ENCODE data around the gene CNOT3.
A peak's percentile ranks its signal among the peaks of the same experiment; 100 is the strongest.

CNOT3 gene

DNA sequence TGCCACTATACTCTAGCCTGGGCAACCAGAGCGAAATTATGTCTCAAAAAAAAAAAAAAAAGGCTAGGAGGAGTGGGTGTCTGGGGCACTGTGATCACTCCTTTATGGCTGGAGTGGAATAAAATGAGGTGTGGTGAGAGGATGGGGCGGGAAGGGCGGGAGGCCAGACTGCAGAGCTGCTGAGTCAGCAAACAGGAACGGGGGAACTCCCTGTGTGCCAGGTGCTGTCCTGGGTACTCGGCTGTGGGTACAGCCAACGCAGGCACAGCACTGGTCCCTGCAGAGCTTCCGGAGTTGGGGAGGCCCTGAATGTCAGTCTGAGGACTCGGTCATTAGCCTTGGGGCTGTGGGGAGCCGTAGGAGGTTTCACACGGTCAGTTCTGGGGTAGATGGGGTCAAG, 16.3 kb upstream of the CNOT3 start:
- no peak for DNase-seq (ENCODE audit: low spot score)

DNA sequence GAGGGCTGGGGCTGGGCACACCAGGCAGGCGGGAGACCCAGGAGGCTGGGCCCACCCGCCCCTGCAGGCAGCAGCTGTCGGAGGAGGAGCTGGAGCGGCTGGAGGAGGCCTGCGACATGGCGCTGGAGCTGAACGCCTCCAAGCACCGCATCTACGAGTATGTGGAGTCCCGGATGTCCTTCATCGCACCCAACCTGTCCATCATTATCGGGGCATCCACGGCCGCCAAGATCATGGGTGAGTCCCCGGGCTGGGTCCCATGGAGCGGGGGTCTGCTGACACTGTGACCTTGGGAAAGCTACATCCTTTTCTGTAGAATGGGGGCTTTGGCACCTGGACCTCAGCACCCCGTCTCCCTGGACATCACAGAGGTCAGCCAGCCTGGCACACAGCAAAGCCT, 13.9 kb upstream of the CNOT3 start:
- no peak for DNase-seq (ENCODE audit: low spot score)

DNA sequence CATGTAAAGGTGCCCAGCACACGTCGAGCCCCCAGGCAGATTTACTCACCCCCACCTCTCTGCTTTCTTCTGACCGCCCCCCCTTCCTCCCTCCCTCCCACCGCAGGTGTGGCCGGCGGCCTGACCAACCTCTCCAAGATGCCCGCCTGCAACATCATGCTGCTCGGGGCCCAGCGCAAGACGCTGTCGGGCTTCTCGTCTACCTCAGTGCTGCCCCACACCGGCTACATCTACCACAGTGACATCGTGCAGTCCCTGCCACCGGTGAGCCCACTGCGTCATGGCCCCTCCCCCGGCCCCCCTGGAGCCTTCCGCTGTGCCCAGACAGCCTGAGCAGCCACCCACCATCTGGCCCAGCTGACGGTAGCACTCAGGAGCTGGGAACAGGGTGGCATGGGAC, 13.2 kb upstream of the CNOT3 start:
- DNase-seq (ENCODE audit: low spot score), result no peak

DNA sequence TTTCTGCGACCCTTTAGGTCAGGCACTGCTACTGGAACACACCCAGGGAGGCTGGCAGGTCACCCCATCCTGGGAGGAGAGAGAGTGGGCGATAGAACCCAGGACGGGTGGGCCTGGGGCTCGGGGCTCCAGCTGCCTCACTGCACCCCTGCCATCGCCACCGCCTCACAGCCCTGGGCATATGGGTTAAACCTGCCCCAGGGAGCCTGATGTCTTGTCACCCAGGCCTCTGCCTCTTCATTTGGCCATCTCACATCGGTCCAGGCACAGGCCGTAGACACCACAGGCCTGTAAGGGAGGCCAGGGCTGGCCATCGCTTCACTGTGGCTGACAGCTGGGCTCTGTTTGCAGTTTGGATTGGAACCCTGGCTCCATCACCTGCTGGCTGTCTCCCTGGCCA, 11.8 kb upstream of the CNOT3 start:
- no peak for DNase-seq (ENCODE audit: low spot score)

DNA sequence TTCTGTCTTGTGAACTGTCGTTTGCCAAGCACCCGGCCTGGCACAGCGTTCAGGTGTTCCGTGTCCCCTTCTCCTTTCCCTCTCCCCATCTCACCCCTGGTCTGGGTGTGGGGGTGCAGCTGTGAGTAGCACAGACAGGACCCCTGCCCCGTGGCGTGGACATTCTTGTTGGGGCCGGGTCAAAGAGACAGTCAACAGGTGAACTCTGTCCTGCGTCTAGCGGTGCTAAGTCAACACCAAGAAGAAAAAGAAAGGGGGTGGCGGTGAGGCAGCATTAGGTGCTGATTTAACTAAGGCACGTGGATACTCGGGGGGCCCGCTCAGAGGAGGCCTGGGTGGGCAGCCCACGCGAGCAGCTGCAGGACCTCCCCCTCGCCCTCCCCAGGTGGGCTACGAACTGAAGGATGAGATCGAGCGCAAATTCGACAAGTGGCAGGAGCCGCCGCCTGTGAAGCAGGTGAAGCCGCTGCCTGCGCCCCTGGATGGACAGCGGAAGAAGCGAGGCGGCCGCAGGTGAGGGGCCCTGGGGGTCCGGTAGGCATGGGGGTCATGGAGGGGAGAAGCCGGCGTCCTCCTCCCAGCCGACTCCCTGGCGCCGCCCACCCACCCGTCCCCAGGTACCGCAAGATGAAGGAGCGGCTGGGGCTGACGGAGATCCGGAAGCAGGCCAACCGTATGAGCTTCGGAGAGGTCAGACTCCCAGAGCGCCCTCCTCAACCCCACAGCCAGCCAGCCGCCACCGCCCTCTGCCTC, 9.7 kb upstream of the CNOT3 start:
- DNase-seq (ENCODE audit: low spot score), result no peak

DNA sequence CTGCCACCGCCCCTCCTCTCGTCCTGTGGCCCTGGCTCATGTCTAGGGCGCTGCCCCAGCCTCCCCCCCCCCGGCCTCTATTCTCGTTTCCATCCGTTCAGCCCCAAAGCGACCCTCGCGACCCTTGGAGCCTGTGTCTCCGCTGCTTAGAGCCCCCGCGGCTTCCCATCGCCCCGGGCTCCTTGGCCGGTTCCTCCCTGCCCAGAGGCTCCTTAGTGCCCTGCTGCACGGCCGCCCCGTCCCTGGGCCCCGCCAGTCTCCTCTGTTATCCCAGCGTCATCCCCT, 9.2 kb upstream of the CNOT3 start:
- DNase-seq (ENCODE audit: low spot score), result no peak

DNA sequence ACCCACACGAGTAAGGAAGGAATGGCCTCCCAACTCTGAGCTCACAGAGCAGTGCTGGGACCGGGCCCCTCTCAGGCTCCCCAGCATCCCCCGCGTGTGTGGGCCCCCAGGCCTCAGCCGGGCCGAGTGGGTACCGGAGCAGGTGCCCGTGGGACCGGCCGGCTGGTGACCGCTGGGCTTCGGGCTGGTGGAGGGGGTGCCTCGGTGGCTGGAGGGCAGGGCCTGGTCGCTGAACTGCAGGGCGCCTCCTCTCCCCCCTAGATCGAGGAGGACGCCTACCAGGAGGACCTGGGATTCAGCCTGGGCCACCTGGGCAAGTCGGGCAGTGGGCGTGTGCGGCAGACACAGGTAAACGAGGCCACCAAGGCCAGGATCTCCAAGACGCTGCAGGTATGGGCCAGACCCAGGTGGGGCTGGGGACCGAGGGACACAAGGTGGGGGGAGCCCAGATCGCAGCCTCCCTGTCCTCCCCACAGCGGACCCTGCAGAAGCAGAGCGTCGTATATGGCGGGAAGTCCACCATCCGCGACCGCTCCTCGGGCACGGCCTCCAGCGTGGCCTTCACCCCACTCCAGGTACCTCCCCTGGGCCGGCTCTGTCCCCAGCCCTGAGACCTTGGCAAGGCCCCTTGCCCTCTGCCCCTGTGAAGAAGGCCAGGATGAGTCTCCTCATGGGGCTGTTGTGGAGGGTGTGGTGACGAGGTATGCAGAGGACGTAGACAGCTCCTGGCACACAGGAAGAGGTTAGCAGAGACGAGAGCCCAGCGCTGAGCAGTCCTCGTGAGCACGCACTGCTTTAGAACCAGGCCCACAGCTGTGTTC, 8.6 kb upstream of the CNOT3 start:
- DNase-seq (ENCODE audit: low spot score), result no peak

DNA sequence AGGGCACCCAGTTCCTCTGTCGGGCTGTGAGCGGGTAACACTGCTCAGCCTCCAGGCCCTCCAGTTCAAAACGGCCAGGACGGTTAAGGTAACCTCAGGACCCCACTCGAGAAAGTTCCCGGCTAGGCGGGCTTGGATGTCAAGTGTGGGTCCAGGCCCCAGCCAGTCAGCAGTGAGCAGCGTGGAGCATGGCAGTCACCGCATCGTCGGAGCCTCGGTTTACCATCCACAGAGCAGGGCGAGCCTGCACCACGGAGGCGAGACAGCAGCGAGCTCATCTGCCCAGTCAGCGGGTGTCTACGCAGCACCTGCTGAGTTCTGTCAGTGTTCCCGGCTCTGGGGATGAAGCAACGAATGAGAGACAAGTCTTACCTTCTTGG, 8.0 kb upstream of the CNOT3 start:
- DNase-seq (ENCODE audit: low spot score), result no peak

DNA sequence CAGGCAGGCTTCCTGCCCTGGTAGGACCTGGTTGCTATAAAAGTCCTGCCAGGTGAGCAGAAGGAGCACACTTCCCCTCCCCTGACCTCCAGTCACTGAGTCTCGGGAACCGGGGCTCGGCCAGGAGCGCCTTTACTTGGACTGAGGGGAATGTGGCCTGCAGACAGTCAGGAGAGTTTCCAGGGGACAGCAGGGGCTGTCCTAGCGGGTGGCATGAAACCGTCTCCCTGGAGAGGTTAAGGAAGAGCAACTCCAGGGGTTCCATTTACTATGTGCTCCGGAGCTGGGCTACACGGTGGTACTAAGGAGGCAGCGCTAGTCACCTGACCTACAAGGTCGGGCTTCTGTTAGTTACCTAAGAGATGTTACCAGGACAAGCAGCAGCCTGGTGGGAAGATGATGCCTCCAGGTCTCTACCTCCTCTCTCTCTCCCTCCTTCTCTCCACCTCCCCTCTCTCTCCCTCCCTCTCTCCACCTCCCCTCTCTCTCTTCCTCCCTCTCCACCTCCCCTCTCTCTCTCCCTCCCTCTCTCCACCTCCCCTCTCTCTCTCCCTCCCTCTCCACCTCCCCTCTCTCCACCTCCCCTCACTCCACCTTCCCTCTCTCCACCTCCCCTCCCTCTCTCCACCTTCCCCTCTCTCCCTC, 4.1 kb upstream of the CNOT3 start:
- DNase-seq (ENCODE audit: low spot score), result no peak

DNA sequence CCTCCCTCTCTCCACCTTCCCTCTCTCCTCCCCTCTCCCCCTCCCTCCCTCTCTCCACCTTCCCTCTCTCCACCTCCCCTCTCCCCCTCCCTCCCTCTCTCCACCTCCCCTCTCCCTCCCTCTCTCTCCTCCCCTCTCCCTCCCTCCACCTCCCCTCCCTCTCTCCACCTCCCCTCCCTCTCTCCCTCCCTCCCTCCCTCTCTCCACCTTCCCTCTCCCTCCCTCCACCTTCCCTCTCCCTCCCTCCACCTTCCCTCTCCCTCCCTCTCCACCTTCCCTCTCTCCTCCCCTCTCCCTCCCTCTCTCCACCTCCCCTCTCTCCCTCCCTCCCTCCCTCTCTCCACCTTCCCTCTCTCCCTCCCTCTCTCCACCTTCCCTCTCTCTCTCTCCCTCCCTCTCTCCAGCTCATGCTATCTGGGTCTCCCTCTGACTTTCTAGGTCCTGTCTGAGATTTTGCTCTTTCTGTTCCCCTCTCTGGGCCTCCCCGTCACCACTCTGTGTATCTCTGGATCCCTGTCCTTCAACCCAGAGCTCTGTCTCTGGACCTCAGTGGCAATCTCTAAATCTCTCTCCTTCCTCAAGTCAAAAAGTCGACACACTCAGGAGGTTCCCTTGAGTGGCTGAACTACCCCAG, 3.5 kb upstream of the CNOT3 start:
- no peak for DNase-seq (ENCODE audit: low spot score)

DNA sequence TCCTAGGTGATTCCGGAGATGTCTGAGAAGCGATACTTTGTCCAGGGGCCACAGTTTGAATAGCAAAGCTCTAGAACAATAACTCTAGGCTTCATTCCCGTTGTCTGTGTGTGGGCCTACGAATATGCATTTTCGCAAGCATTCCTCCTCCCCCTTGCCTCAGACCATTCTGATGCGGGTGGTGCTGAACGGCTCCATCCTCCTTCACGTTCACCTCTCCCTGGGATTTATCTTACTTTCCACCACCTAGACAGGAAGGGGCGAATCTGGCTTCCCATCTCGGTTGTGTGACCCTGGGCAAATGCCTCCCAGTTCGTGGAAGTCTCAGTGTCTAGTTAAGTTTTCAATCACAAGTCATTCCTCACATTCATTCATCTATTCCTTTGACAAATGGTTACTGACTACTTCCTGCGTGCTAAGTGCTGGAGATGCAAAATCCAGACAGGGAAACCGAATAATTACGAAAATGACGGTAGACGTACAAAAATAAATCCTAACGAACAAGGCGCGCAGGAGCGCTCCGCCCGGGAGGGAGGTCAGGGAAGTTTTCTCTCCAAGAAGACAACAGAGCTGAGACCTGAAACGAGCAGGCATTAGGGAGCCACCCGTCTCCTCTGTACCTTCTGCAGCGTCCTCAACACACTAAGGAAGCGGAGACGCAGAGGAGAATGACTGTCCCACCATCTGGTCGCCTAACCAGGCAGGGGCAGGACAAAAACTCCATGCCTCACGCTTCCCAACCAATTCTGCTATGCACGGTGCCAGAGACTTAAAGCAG, 1.3 kb upstream of the CNOT3 start:
- DNase-seq (ENCODE audit: low spot score), result peak; percentile 50

DNA sequence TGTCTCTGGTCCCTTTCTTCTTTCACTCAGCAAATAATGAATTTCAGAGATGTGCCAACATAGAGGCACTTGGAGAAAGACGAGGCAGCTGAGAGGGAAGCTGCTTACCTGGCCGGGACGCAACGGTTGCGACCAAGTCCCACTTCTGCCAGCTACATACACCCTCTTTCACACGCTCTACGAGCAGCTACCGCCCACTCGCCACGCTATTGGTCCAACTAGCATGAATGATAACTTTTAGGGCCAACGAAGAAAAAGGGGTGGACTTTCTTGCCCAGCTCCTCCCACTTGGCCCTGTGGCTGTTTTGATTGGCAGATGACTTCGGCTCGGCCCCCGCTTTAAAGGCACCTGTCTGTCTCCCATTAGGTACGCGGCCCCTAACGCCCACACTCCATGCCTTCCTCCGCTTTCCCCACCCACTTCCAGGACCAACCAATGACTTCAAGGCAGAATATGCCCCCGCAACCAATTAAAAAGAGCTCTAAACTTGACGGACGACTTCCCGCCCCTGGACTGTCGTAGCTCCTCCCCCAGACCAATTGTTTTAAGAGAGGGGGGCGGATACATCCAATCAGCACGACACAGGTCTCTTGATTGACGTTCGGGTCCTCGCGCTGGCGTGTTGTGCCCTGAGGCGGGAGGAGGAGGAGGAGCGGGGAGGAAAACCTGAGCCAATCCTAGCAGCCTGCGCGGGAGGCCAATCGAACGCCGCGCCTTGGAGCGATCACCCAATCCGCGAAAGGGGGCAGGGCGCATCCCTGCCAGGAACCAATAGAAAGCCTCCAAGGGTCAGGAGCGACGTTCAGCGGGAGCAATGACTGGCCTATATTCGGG, 481 bp upstream of the CNOT3 start:
- peak; percentile 100 for DNase-seq (ENCODE audit: low spot score)

DNA sequence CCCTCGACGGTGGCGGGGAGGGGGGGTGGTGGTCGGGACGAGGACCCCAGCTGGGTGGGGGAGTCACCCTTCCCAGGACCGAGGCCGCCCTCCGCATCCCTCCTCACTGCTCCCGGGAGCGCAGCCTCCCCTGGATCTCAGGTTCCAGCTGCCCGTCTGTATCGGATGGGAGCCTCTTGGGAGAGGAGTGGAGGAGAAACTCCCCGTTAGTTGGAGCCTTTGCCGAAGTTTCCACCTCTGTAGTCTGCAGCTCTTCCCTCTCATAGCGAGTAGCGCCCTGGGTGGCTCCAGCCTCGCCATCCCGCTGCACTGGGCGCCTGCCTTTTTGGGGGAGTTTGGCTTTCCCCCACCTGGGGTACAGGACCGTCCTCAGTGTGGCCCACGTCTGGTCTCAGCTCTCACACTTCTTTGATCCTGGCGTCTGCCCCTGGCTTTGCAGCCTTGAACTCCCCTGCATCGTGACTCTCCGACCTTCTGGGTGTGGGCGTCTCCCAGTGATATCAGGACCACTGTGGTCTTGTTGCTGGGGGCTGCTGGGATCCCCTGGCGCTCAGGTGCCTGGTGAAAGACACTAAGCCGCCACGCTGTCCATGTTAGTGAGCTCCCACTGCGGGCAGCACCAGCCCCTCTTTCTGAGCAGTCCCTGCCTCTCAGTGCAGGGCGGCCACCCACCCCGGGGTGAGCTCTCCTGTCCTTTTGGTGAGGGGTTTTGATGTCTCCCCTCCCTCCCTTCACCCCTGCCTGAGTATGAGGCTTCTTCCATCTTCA, 1.1 kb downstream of the CNOT3 start:
- no peak for DNase-seq (ENCODE audit: low spot score)

DNA sequence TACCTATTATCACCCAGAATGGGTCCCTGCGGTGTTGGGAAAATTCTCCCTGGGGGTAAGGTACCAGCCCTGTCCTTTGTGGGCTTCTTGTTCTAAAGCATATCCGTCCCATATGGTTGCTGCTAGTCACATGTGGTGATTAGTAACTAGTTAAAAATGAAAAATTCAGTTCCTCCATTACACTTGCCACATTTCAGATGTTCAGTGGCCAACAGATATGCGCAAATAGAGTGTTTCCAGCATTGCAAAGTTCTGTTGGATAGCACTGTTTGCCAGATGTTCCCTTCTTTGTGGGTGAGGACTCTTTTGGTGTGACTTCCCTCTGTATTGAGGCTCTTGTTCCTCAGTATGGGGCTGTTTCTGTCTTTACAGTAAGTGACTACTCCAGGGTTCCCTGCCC, 3.8 kb downstream of the CNOT3 start:
- DNase-seq (ENCODE audit: low spot score), result no peak

DNA sequence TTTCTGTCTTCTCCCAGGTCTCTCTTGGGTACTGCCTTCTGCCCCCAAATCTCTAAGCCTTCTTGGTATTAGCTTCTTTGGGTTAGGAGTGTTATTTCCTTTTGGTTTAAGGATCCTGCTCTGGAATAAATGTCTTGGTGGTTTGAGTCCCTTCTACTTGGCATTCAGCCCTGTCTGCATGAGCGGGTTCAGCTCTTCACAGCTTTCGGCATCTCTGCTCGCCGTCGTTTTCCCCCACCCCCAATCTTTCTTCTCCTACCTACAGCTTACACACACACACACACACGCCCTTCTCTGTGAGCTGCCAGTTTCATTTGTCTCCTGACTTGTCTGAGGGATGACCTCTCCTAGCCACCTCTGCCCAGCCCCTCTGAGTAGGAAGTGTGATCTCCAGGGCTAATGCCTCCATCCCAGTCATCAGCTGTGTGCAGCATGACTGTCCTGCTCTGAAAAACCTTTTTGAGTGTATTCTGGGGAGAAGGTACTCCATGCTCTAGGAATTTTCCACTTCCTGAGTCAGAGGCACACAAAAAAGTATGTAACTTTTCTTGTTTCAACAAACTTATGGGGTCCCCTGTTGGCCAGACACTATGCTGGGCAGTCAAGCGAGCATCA, 4.7 kb downstream of the CNOT3 start:
- DNase-seq (ENCODE audit: low spot score), result no peak

DNA sequence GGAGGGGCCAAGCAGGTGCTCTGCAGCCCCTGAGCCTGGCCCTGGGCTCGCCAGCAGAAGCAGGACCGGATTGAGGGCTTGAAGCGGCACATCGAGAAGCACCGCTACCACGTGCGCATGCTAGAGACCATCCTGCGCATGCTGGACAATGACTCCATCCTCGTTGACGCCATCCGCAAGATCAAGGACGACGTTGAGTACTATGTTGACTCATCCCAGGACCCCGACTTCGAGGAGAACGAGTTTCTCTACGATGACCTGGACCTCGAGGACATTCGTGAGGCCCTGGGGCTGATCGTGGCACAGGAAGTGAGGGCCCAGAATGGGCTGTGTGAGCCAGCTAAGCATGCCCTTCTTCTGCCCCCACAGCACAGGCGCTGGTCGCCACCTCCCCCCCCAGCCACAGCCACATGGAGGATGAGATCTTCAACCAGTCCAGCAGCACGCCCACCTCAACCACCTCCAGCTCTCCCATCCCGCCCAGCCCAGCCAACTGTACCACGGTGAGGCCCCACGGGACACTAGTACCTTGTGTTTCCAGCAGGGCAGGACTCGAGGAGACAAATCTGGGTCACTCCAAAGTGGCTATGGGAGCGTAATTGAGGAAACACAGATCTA, 8.1 kb downstream of the CNOT3 start:
- no peak for DNase-seq (ENCODE audit: low spot score)

DNA sequence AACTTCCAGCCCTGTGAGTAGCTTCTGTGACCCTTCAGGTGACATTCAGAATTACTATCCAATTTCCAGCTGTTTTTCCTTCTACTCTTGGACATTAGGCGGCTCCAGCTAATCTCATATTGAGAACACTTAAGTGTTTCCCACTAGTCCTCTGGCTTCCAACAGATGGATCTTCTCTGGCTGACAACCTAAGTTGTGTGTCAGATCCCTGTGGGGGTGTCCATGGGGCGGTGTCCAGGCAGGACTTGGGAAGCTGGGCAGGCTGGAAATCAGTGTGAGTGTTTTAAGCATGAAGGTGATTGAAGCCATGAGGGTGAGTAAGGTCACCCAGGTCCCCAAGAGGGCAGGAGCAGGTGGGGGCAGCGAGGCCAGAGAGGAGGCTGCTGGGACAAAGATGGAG, 10.1 kb downstream of the CNOT3 start:
- no peak for DNase-seq (ENCODE audit: low spot score)

DNA sequence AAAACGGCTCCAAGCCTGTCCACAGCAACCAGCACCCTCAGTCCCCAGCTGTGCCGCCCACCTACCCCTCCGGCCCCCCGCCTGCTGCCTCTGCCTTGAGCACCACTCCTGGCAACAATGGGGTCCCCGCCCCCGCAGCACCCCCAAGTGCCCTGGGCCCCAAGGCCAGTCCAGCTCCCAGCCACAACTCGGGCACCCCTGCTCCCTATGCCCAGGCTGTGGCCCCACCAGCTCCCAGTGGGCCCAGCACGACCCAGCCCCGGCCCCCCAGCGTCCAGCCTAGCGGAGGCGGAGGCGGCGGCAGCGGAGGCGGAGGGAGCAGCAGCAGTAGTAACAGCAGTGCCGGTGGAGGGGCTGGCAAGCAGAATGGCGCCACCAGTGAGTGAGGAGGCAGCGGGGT, 10.6 kb downstream of the CNOT3 start:
- no peak for DNase-seq (ENCODE audit: low spot score)

DNA sequence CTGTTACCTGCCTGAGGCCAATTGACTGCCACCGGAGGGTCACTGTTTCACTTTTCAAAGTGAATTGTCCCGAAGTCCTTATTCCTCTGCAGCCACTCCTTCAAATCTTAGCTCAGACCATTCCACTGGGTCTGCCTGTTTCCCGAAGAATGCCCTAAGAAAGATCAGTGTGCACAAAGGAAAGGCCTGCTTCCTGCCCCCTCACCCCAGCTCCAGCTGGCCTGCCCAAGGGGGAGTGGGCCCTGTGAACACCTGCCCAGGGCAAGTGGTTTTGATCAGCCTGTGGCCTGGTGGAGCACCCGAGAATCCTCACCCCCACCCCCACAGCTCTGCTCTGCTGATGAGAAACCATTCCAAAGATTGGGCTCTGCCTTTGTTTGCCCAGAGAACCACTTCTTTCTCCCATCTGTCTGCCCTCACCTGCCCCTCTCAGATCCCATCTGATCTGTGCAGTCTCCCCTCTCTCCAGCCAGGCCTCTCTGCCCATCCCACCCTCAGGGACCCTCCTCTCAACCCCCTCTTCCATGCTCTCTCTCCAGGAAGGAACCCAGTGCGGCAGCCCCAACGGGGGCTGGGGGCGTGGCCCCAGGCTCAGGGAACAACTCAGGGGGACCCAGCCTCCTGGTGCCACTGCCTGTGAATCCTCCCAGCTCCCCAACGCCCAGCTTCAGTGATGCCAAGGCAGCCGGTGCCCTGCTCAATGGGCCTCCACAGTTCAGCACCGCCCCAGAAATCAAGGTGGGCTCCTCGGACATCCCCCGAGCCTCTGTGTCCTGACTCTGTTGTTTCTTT, 11.7 kb downstream of the CNOT3 start:
- no peak for DNase-seq (ENCODE audit: low spot score)

All from SW480 (cell line).